HCT116 (cell line): ENCODE data around the gene LHX2. TPM values are rescaled to one million over a fixed set of nuclear protein-coding genes. Genes with fewer than 3 reads are reported as not detected.

Source experiments
- ATAC-seq: fragments of 200-7000 bp; cut with Tn5 transposase; 2 replicates; pipeline ENCODE4 v1.9.1; 2020; ENCODE audit warnings: mild to moderate bottlenecking, moderate library complexity
- BruUV-seq: library from RNA; stranded (reverse); fragments of 400-500 nt; replicated peaks from 2 replicates; lab custom pipeline; 2021; lab: Mats Ljungman, UMichigan
- CTCF ChIA-PET: fragments of 300-600 bp; sonication (Branson Sonifier 250); formaldehyde crosslinking; loops from one replicate; lab custom pipeline; 2021; ENCODE audit warnings: antibody characterized with exemption; lab: Charles Lee
- POLR2A ChIA-PET: fragments of 300-600, 350-600 bp; sonication (Branson Sonifier 250); formaldehyde crosslinking; loops from one replicate; lab custom pipeline; 2021; ENCODE audit warnings: antibody characterized with exemption; lab: Charles Lee
- RAD21 ChIA-PET, 2 experiments: fragments of 300-600 bp; sonication (Branson Sonifier 250); formaldehyde crosslinking; loops; one replicate each; lab custom pipeline; 2023; ENCODE audit warnings: low total read pairs in 2 of 2; ENCODE audit not compliant: uncharacterized antibody in 2 of 2, unreplicated experiment in 2 of 2, low non-redundant PET in 1 of 2; lab: Charles Lee
- DNase-seq: peaks from one replicate; pipeline ENCODE4 v3.0.0-alpha.2; 2010; ENCODE audit warnings: low read depth, low spot score
- H2AFZ ChIP-seq: fragments of 200-600 bp; shearing (Covaris generic), sonication (generic); 2 replicates; pipeline ENCODE4 v1.6.1; 2017; ENCODE audit warnings: low read depth, mixed run types, mixed read lengths, antibody characterized with exemption, low read length; ENCODE audit not compliant: poor library complexity, severe bottlenecking
- H3K27ac ChIP-seq: 2 replicates; pipeline ENCODE4 v1.5.1; 2012; ENCODE audit warnings: low read depth, low read length
- H3K27me3 ChIP-seq: fragments of 200-600 bp; sonication (generic); 2 replicates; pipeline ENCODE4 v1.6.1; 2016; ENCODE audit warnings: mixed run types, low read length, mixed read lengths; ENCODE audit not compliant: insufficient read depth
- H3K36me3 ChIP-seq, 2 experiments: fragments of 200-500 bp in 1 of 2; fragments of 200-600 bp in 1 of 2; sonication (Bioruptor generic) in 1 of 2; sonication (generic) in 1 of 2; 2 replicates each; pipeline versions ENCODE4 v1.5.1 to v1.6.1; 2014 to 2016; ENCODE audit warnings: low read length in 2 of 2, inconsistent platforms in 1 of 2, mixed read lengths in 1 of 2, mixed run types in 1 of 2; ENCODE audit not compliant: insufficient read depth in 2 of 2, control insufficient read depth in 1 of 2
- H3K4me1 ChIP-seq, 2 experiments: fragments of 200-600 bp in 1 of 2; sonication (generic) in 1 of 2; 2 replicates each; pipeline versions ENCODE4 v1.5.1 to v1.6.1; 2012 to 2017; ENCODE audit warnings: low read length in 2 of 2, inconsistent platforms in 1 of 2, mild to moderate bottlenecking in 1 of 2, mixed read lengths in 1 of 2, mixed run types in 1 of 2, moderate library complexity in 1 of 2; ENCODE audit not compliant: insufficient read depth in 2 of 2, control insufficient read depth in 1 of 2
- H3K4me2 ChIP-seq: fragments of 200-600 bp; sonication (generic); 2 replicates; pipeline ENCODE4 v1.6.1; 2017; ENCODE audit warnings: mixed run types, low read length, mixed read lengths
- H3K4me3 ChIP-seq, 2 experiments: fragments of 200-600 bp in 1 of 2; sonication (generic) in 1 of 2; replicated peaks in 1 of 2; 2 replicates each; pipeline ENCODE4 v1.5.1; 2011 to 2016; ENCODE audit warnings: low read length in 2 of 2, control low read depth in 1 of 2, low read depth in 1 of 2, mild to moderate bottlenecking in 1 of 2, mixed read lengths in 1 of 2, mixed run types in 1 of 2
- H3K79me2 ChIP-seq: fragments of 200-600 bp; sonication (generic); 2 replicates; pipeline ENCODE4 v1.6.1; 2017; ENCODE audit warnings: mild to moderate bottlenecking, mixed run types, low read length, moderate library complexity, mixed read lengths; ENCODE audit not compliant: insufficient read depth
- H3K9ac ChIP-seq: fragments of 200-600 bp; sonication (generic); 2 replicates; pipeline ENCODE4 v1.6.1; 2016; ENCODE audit warnings: low read length, mixed read lengths
- H3K9me2 ChIP-seq: fragments of 200-600 bp; sonication (generic), shearing (Covaris generic); 2 replicates; pipeline ENCODE4 v1.6.1; 2017; ENCODE audit warnings: mixed run types, mild to moderate bottlenecking, moderate library complexity; ENCODE audit not compliant: insufficient read depth
- H3K9me3 ChIP-seq, 2 experiments: fragments of 200-500 bp in 1 of 2; fragments of 200-600 bp in 1 of 2; sonication (Bioruptor generic) in 1 of 2; sonication (generic) in 1 of 2; 2 replicates each; pipeline ENCODE4 v1.6.1; 2014 to 2017; ENCODE audit warnings: low read length in 2 of 2, mixed read lengths in 2 of 2, inconsistent platforms in 1 of 2, low read depth in 1 of 2, mild to moderate bottlenecking in 1 of 2, mixed run types in 1 of 2, moderate library complexity in 1 of 2; ENCODE audit not compliant: control insufficient read depth in 1 of 2, insufficient read depth in 1 of 2
- H4K20me1 ChIP-seq: fragments of 200-600 bp; sonication (generic), shearing (Covaris generic); 2 replicates; pipeline ENCODE4 v1.6.1; 2017; ENCODE audit warnings: mixed run types, mild to moderate bottlenecking, moderate library complexity; ENCODE audit not compliant: insufficient read depth
- CBX3 ChIP-seq: IDR thresholded peaks from 2 replicates; pipeline ENCODE4 v1.6.1; 2012; ENCODE audit warnings: low read depth
- CEBPB ChIP-seq: IDR thresholded peaks from 2 replicates; pipeline ENCODE4 v1.6.1; 2012; ENCODE audit warnings: low read depth
- EGR1 ChIP-seq: IDR thresholded peaks from 2 replicates; pipeline ENCODE4 v1.6.1; 2012; ENCODE audit warnings: low read depth
- EZH2 ChIP-seq: fragments of 200-600 bp; sonication (generic); IDR thresholded peaks from 2 replicates; pipeline ENCODE4 v1.6.1; 2017; ENCODE audit warnings: antibody characterized with exemption, mixed run types
- POLR2A ChIP-seq: IDR thresholded peaks from 2 replicates; pipeline ENCODE4 v1.7.0; 2011; ENCODE audit warnings: borderline replicate concordance; ENCODE audit not compliant: insufficient read depth, insufficient read length; ENCODE audit errors: extremely low read depth
- RAD21 ChIP-seq: IDR thresholded peaks from 2 replicates; pipeline ENCODE4 v1.6.1; 2012; ENCODE audit warnings: low read depth, mild to moderate bottlenecking
- TCF7L2 ChIP-seq: IDR thresholded peaks from 2 replicates; pipeline ENCODE4 v1.7.0; 2011; ENCODE audit warnings: borderline replicate concordance, inconsistent platforms; ENCODE audit not compliant: insufficient read depth, insufficient read length; ENCODE audit errors: extremely low read depth
- ZFX ChIP-seq: fragments of 450-650 bp; IDR thresholded peaks from 2 replicates; pipeline ENCODE4 v1.6.1; 2017
- ZNF274 ChIP-seq: fragments of 200-500 bp; sonication (Bioruptor generic); IDR thresholded peaks from 2 replicates; pipeline ENCODE4 v1.6.1; 2014; ENCODE audit warnings: mild to moderate bottlenecking, low read depth, low read length, inconsistent platforms
- intact Hi-C: fragments of 100-400 bp; cut with micrococcal nuclease; formaldehyde crosslinking; loops from 2 replicates; pipeline ENCODE4 v1.10.0; 2022
- total RNA-seq: library from RNA; stranded (reverse); gene quantifications from one replicate; pipeline ENCODE4 v1.2.1, GENCODE V29; 2021; ENCODE audit not compliant: unreplicated experiment
- TF ChIP-seq, protein P1 (sequence below): IDR thresholded peaks from 2 replicates; pipeline ENCODE4 v1.6.1; 2011; ENCODE audit warnings: mild to moderate bottlenecking, low read length, moderate library complexity; ENCODE audit not compliant: insufficient replicate concordance; ENCODE audit errors: extremely low read depth
- TF ChIP-seq, protein P2 (sequence below): IDR thresholded peaks from 2 replicates; pipeline ENCODE4 v1.6.1; 2012
- TF ChIP-seq, protein P3 (sequence below): IDR thresholded peaks from 2 replicates; pipeline ENCODE4 v1.6.1; 2012; ENCODE audit warnings: low read depth
- TF ChIP-seq, protein P4 (sequence below), 3 experiments: fragments of 200-600 bp in 1 of 3; sonication (generic) in 1 of 3; IDR thresholded peaks in 2 of 3; conservative IDR thresholded peaks in 1 of 3; 2 replicates each; pipeline ENCODE4 v1.5.1; 2012 to 2017; ENCODE audit warnings: low read depth in 2 of 3, low read length in 2 of 3, antibody characterized with exemption in 1 of 3, borderline replicate concordance in 1 of 3, control low read depth in 1 of 3, mild to moderate bottlenecking in 1 of 3, mixed read lengths in 1 of 3, mixed run types in 1 of 3, moderate library complexity in 1 of 3; ENCODE audit not compliant: insufficient read depth in 1 of 3

The LHX2 gene
- total RNA-seq, 1 experiment from 2014 or later: 10.2 TPM

DNA sequence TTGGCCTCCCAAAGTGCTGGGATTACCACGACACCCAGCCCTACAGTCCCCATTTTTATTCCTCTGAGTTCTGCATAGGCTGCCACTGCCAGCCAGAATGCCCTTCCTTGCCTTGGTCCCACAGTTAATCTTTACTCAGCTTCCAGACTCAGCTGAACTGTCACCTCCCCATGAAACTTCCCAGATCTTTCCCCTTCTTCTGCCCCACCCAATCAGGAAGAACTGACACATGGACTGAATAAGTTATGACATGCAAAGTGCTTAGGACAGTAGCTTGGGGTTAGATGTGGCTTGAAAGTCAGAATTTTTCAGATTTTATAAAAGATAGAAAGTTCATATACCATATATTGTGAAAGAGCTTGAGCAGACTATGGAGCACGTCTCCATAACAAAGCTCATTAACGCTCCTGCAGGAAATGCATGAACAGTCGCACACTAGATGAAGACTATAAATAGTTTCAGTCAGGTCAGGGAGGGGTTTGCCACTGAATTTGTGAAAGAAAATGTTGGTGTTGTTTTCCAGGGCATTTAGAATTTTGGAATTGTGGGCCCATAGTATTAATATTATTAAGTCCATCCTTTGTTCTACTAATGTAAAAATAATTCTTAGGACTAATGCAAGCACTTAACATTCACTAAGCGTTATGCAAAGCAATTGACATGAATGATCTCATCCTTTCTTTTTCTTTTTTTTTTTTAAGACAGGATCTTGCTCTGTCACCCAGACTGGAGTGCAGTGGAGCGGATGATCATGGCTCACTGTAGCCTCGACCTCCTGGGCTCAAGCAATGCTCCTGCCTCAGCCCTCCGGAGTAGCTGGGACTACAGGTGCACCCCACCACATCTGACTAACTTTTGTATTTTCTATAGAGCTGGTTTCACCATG is 45.5 kb upstream of the LHX2 start (continued):
- TF ChIP-seq, protein P1, sequence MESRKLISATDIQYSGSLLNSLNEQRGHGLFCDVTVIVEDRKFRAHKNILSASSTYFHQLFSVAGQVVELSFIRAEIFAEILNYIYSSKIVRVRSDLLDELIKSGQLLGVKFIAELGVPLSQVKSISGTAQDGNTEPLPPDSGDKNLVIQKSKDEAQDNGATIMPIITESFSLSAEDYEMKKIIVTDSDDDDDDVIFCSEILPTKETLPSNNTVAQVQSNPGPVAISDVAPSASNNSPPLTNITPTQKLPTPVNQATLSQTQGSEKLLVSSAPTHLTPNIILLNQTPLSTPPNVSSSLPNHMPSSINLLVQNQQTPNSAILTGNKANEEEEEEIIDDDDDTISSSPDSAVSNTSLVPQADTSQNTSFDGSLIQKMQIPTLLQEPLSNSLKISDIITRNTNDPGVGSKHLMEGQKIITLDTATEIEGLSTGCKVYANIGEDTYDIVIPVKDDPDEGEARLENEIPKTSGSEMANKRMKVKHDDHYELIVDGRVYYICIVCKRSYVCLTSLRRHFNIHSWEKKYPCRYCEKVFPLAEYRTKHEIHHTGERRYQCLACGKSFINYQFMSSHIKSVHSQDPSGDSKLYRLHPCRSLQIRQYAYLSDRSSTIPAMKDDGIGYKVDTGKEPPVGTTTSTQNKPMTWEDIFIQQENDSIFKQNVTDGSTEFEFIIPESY: no peak
- TF ChIP-seq ZFX: no peak

DNA sequence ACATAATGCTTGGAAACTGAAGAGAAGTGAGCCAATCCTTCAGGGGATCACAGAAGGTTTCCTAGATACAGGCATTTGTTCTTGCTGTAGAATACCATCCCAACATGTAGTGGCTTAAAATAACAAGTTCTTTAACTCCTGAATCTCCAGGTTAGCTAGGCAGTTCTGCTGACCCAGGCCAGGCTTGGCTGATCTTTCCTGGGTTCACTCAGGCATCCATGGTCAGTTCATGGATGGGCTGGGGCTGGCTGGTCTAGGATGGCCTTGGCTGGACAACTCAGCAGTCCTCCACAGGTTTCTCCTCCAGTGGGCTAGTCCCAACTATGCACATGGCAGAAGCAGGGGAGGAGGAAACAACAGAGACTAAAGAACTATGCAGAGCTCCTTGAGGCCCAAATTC is 44.2 kb upstream of the LHX2 start:
- intact Hi-C loops: no loop called here
- Histone ChIP-seq H3K9ac (no peak overlapping the region), H2AFZ (no peak overlapping the region), H3K9me3 (no peaks in the 10 kb centered on the region; a peak in 1 of 4 replicates), H3K36me3 (no peaks in the 10 kb centered on the region), H3K27ac (no peak overlapping the region), H3K4me1 (no peaks in the 10 kb centered on the region), H4K20me1 (no peaks in the 10 kb centered on the region), H3K79me2 (no peaks in the 10 kb centered on the region), H3K4me2 (no peak overlapping the region), H3K9me2 (no peaks in the 10 kb centered on the region), H3K4me3 (no peak overlapping the region), H3K27me3 (0 out of 2 replicates have a peak, but pooled peaks cover 2% of the 10 kb centered on the region)
- POLR2A ChIA-PET: no interaction called here
- ATAC-seq: no peak
- no TSS peak for BruUV-seq
- RAD21 ChIA-PET: no interaction called here
- CTCF ChIA-PET: no interaction called here
- no peak for DNase-seq
- TF ChIP-seq EGR1: no peak
- TF ChIP-seq, protein P2, sequence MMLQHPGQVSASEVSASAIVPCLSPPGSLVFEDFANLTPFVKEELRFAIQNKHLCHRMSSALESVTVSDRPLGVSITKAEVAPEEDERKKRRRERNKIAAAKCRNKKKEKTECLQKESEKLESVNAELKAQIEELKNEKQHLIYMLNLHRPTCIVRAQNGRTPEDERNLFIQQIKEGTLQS: no peak
- no peak for TF ChIP-seq EZH2
- TF ChIP-seq, protein P1: no peak
- no peak for TF ChIP-seq RAD21
- TF ChIP-seq CEBPB: no peak
- no peak for TF ChIP-seq POLR2A
- no peak for TF ChIP-seq CBX3
- TF ChIP-seq ZNF274: no peak
- no peak for TF ChIP-seq TCF7L2
- TF ChIP-seq, protein P3, sequence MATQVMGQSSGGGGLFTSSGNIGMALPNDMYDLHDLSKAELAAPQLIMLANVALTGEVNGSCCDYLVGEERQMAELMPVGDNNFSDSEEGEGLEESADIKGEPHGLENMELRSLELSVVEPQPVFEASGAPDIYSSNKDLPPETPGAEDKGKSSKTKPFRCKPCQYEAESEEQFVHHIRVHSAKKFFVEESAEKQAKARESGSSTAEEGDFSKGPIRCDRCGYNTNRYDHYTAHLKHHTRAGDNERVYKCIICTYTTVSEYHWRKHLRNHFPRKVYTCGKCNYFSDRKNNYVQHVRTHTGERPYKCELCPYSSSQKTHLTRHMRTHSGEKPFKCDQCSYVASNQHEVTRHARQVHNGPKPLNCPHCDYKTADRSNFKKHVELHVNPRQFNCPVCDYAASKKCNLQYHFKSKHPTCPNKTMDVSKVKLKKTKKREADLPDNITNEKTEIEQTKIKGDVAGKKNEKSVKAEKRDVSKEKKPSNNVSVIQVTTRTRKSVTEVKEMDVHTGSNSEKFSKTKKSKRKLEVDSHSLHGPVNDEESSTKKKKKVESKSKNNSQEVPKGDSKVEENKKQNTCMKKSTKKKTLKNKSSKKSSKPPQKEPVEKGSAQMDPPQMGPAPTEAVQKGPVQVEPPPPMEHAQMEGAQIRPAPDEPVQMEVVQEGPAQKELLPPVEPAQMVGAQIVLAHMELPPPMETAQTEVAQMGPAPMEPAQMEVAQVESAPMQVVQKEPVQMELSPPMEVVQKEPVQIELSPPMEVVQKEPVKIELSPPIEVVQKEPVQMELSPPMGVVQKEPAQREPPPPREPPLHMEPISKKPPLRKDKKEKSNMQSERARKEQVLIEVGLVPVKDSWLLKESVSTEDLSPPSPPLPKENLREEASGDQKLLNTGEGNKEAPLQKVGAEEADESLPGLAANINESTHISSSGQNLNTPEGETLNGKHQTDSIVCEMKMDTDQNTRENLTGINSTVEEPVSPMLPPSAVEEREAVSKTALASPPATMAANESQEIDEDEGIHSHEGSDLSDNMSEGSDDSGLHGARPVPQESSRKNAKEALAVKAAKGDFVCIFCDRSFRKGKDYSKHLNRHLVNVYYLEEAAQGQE: no peak
- TF ChIP-seq, protein P4, sequence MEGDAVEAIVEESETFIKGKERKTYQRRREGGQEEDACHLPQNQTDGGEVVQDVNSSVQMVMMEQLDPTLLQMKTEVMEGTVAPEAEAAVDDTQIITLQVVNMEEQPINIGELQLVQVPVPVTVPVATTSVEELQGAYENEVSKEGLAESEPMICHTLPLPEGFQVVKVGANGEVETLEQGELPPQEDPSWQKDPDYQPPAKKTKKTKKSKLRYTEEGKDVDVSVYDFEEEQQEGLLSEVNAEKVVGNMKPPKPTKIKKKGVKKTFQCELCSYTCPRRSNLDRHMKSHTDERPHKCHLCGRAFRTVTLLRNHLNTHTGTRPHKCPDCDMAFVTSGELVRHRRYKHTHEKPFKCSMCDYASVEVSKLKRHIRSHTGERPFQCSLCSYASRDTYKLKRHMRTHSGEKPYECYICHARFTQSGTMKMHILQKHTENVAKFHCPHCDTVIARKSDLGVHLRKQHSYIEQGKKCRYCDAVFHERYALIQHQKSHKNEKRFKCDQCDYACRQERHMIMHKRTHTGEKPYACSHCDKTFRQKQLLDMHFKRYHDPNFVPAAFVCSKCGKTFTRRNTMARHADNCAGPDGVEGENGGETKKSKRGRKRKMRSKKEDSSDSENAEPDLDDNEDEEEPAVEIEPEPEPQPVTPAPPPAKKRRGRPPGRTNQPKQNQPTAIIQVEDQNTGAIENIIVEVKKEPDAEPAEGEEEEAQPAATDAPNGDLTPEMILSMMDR (IDR thresholded peaks at IDR 0.05 in 2 of 3, conservative IDR thresholded peaks at IDR 0.05 in 1 of 3; ENCODE audit: borderline replicate concordance in 1 of 3, insufficient read depth in 1 of 3, low read depth in 2 of 3, low read length in 2 of 3): no peak
